Fibroblast of lung (primary cell): ENCODE data around the gene VPS50. TPM values are rescaled to one million over a fixed set of nuclear protein-coding genes. Genes with fewer than 3 reads are reported as not detected.

ENCODE experiments used
- DNase-seq, 2 donors: peaks; one replicate each; pipeline versions ENCODE4 v3.0.0 to v3.0.0-alpha.2; 2010; ENCODE audit warnings: low read depth in 2 of 2
- H2AFZ ChIP-seq: 2 replicates; pipeline ENCODE4 v1.5.1; 2012; ENCODE audit warnings: low read length, control low read depth, inconsistent platforms
- H3K27ac ChIP-seq: 2 replicates; pipeline ENCODE4 v1.5.1; 2011; ENCODE audit warnings: low read length, control low read depth; ENCODE audit not compliant: insufficient read depth
- H3K27me3 ChIP-seq: 2 replicates; pipeline ENCODE4 v1.5.1; 2011; ENCODE audit warnings: mild to moderate bottlenecking, low read length; ENCODE audit not compliant: control insufficient read depth, insufficient read depth
- H3K36me3 ChIP-seq: 2 replicates; pipeline ENCODE4 v1.5.1; 2011; ENCODE audit warnings: low read length; ENCODE audit not compliant: control insufficient read depth, insufficient read depth
- H3K4me1 ChIP-seq: 2 replicates; pipeline ENCODE4 v1.5.1; 2011; ENCODE audit warnings: low read length; ENCODE audit not compliant: control insufficient read depth, insufficient read depth; ENCODE audit errors: extremely low read depth
- H3K4me2 ChIP-seq: 2 replicates; pipeline ENCODE4 v1.5.1; 2011; ENCODE audit warnings: low read length, control low read depth; ENCODE audit not compliant: insufficient read depth; ENCODE audit errors: extremely low read depth
- H3K4me3 ChIP-seq, 4 experiments: fragments of 200-600 bp in 1 of 4; sonication (generic) in 1 of 4; replicated peaks in 1 of 4; 2 replicates each; pipeline ENCODE4 v1.5.1; 2011 to 2016; ENCODE audit warnings: low read length in 4 of 4, low read depth in 3 of 4, mild to moderate bottlenecking in 3 of 4, control low read depth in 2 of 4, inconsistent platforms in 1 of 4, mixed read lengths in 1 of 4; ENCODE audit not compliant: insufficient read depth in 1 of 4; ENCODE audit errors: control extremely low read depth in 1 of 4
- H3K79me2 ChIP-seq: 2 replicates; pipeline ENCODE4 v1.5.1; 2012; ENCODE audit warnings: mild to moderate bottlenecking, low read length, inconsistent platforms; ENCODE audit not compliant: control insufficient read depth, insufficient read depth
- H3K9ac ChIP-seq: 2 replicates; pipeline ENCODE4 v1.5.1; 2011; ENCODE audit warnings: mild to moderate bottlenecking, low read length, control low read depth; ENCODE audit not compliant: insufficient read depth
- H3K9me3 ChIP-seq: 2 replicates; pipeline ENCODE4 v1.5.1; 2012; ENCODE audit warnings: low read depth, low read length; ENCODE audit not compliant: control insufficient read depth, insufficient read depth
- H4K20me1 ChIP-seq: 2 replicates; pipeline ENCODE4 v1.5.1; 2011; ENCODE audit warnings: low read length; ENCODE audit not compliant: control insufficient read depth, insufficient read depth; ENCODE audit errors: extremely low read depth
- EZH2 ChIP-seq: IDR thresholded peaks from 2 replicates; pipeline ENCODE4 v1.5.1; 2012; ENCODE audit warnings: low read length, control low read depth, mild to moderate bottlenecking; ENCODE audit errors: missing control alignments
- polyA plus RNA-seq, 2 donors: library from polyadenylated mRNA; depleted of rRNA in 1 of 2; stranded (reverse) in 1 of 2; unstranded in 1 of 2; fragments of >200 nt; gene quantifications; 2 replicates each; pipeline ENCODE4 v1.2.1, GENCODE V29; 2011 to 2012; ENCODE audit warnings: missing spikeins in 1 of 2
- total RNA-seq: library from RNA; depleted of rRNA; stranded (reverse); fragments of >200 nt; gene quantifications from 2 replicates; pipeline ENCODE4 v1.2.1, GENCODE V29; 2014
- TF ChIP-seq, protein P1 (sequence below), 2 donors: IDR thresholded peaks in 1 of 2; conservative IDR thresholded peaks in 1 of 2; 1 replicate in 1 of 2; 2 replicates in 1 of 2; pipeline ENCODE4 v1.5.1; 2011 to 2012; ENCODE audit warnings: low read length in 2 of 2, control low read depth in 1 of 2, inconsistent platforms in 1 of 2, low read depth in 1 of 2, mild to moderate bottlenecking in 1 of 2

The VPS50 gene
- total and polyA plus RNA-seq, 2 donors (not counting 1 experiment from before 2014, with no cell fraction given): 16.1 to 46.4 TPM

DNA sequence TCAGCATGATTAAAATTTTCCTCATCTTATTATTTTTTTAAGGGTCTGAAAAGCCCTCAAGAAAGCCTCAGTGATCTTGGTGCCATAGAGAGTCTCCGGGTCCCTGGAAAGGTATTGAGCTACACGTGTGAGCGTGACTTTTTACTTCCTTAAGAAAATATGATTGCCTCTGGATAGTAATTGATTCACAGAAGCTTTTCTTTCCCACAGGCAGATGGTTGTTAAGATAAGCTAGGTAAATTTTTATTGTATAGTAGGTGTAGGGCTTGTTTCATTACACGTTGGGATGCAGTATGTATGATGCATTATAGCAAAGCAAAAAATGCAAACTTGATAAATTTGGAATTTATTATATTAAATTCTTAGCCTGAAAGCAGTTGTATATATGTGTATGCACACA lies 7.7 kb downstream of the VPS50 start:
- Histone ChIP-seq H3K9ac (no peak overlapping the region), H3K9me3 (no peaks in the 10 kb centered on the region), H3K4me3 (no peak overlapping the region), H4K20me1 (no peaks in the 10 kb centered on the region), H3K4me2 (no peak overlapping the region), H3K79me2 (no peaks in the 10 kb centered on the region), H3K4me1 (no peaks in the 10 kb centered on the region), H3K36me3 (no peaks in the 10 kb centered on the region), H3K27ac (no peak overlapping the region), H3K27me3 (no peaks in the 10 kb centered on the region), H2AFZ (no peak overlapping the region)
- no peak for DNase-seq
- no peak for TF ChIP-seq EZH2
- TF ChIP-seq, protein P1, sequence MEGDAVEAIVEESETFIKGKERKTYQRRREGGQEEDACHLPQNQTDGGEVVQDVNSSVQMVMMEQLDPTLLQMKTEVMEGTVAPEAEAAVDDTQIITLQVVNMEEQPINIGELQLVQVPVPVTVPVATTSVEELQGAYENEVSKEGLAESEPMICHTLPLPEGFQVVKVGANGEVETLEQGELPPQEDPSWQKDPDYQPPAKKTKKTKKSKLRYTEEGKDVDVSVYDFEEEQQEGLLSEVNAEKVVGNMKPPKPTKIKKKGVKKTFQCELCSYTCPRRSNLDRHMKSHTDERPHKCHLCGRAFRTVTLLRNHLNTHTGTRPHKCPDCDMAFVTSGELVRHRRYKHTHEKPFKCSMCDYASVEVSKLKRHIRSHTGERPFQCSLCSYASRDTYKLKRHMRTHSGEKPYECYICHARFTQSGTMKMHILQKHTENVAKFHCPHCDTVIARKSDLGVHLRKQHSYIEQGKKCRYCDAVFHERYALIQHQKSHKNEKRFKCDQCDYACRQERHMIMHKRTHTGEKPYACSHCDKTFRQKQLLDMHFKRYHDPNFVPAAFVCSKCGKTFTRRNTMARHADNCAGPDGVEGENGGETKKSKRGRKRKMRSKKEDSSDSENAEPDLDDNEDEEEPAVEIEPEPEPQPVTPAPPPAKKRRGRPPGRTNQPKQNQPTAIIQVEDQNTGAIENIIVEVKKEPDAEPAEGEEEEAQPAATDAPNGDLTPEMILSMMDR (conservative IDR thresholded peaks at IDR 0.05 in 1 of 2, IDR thresholded peaks at IDR 0.05 in 1 of 2; ENCODE audit: low read depth in 1 of 2, low read length in 2 of 2): no peak

DNA sequence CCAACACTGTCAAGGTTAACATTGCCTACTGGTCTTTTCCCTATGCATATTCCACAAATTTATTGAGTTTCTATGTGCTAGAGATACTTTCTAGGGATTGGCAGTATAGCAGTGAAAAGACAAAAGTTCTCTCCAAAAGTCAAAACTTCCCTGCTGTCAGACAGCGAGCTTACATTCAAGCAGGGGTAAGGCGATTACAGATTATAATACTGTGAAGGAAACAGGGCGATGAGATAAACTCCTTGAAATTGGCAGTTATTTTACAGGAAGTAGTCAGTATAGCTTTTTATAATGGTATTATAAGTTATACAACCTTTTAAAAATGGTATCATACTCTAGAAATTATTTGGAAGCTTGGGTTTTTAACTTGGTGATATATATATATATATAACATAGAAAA lies 9.9 kb downstream of the VPS50 start:
- H3K27ac ChIP-seq: no peak overlapping the region
- H3K4me3 ChIP-seq: no peak overlapping the region
- H3K9me3 ChIP-seq: no peaks in the 10 kb centered on the region
- TF ChIP-seq, protein P1 (conservative IDR thresholded peaks at IDR 0.05 in 1 of 2, IDR thresholded peaks at IDR 0.05 in 1 of 2; ENCODE audit: low read depth in 1 of 2, low read length in 2 of 2): no peak
- no peak overlapping the region for H3K9ac ChIP-seq
- H3K4me2 ChIP-seq: no peak overlapping the region
- H3K27me3 ChIP-seq: no peaks in the 10 kb centered on the region
- no peaks in the 10 kb centered on the region for H3K36me3 ChIP-seq
- H3K79me2 ChIP-seq: no peaks in the 10 kb centered on the region
- H3K4me1 ChIP-seq: no peaks in the 10 kb centered on the region
- no peaks in the 10 kb centered on the region for H4K20me1 ChIP-seq
- no peak for DNase-seq
- no peak overlapping the region for H2AFZ ChIP-seq

DNA sequence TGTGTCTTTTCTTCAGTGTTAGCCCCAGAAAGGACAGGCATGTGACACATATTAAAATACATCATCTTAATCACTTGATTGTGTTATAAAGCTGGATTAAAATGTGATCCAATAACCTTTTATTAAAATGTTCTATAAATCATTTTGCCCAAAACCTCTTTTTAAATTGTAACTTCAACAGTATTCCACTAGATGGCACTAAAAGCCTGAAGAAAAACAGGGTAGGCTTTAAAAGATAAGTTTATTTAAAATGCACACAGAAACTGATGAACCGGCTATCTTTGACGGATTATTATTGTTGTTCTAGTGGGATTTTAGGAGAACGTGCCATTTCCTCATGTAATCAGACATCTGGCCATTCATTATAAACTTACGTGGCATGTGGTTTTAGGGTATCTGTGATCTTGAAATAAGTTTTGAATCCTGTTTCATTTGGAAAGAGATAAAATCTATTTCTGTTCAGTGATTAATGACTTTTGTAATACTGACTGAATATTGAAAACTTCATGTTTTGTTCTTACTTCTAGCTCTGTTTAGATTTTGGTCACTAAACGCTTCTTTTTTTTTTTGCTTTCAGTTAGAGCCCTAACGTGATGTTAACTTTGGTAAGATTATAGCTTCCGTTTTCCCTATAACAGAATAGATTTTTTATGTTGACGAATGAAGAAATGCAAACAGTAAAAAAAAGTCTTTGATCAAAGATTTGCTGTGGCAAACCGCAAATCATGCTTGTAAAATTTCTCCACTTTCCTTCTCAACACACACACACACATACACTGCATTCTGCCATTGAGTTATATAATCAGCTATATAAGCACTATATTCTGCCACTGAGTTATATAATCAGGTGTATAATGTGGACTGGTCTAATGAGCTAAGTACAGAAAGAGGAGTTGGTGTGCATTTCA lies 13.6 kb downstream of the VPS50 start:
- Histone ChIP-seq H3K4me2 (no peak overlapping the region), H3K4me1 (no peaks in the 10 kb centered on the region), H3K79me2 (no peaks in the 10 kb centered on the region), H4K20me1 (no peaks in the 10 kb centered on the region), H3K9ac (no peak overlapping the region), H3K36me3 (no peaks in the 10 kb centered on the region), H3K4me3 (no peak overlapping the region), H3K9me3 (no peaks in the 10 kb centered on the region), H2AFZ (no peak overlapping the region), H3K27me3 (no peaks in the 10 kb centered on the region), H3K27ac (no peak overlapping the region)
- peak; percentile 29 to 58 for DNase-seq
- TF ChIP-seq EZH2: no peak
- TF ChIP-seq, protein P1 (conservative IDR thresholded peaks at IDR 0.05 in 1 of 2, IDR thresholded peaks at IDR 0.05 in 1 of 2; ENCODE audit: low read depth in 1 of 2, low read length in 2 of 2): peak; percentile 13 to 48
